ENCODE results near the gene ABTB2.

ABTB2 gene

DNA sequence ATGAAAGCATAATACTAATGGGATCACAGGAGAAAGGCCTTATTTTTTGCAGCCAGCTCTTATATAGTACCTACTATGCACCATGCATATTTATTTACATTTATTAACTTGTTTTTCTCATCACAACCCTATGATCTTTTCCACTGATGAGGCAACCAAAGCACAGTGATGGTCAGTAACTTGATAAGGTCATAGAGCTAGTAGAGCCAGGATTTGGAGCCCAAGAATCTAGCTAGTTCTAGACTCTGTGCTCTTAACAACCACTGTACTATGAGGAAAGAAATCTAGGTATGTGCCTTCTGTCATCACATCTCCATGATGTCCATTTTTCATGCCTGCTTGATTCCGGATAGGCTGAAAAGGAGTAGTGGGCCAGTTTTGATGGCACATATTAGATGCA, 24.0 kb upstream of the ABTB2 start:
- TF ChIP-seq, protein P1, sequence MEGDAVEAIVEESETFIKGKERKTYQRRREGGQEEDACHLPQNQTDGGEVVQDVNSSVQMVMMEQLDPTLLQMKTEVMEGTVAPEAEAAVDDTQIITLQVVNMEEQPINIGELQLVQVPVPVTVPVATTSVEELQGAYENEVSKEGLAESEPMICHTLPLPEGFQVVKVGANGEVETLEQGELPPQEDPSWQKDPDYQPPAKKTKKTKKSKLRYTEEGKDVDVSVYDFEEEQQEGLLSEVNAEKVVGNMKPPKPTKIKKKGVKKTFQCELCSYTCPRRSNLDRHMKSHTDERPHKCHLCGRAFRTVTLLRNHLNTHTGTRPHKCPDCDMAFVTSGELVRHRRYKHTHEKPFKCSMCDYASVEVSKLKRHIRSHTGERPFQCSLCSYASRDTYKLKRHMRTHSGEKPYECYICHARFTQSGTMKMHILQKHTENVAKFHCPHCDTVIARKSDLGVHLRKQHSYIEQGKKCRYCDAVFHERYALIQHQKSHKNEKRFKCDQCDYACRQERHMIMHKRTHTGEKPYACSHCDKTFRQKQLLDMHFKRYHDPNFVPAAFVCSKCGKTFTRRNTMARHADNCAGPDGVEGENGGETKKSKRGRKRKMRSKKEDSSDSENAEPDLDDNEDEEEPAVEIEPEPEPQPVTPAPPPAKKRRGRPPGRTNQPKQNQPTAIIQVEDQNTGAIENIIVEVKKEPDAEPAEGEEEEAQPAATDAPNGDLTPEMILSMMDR (conservative IDR thresholded peaks at IDR 0.05; ENCODE audit: low read depth), result no peak
- H3K27ac ChIP-seq, result no peak overlapping the region
- CTCF ChIA-PET, result interaction anchor here (0.6 to 0.7 kb wide), 2 partner anchors 20 to 1334 kb away, joined by 3 to 4 read pairs; no protein-coding TSS in a partner anchor
- no peak for DNase-seq (ENCODE audit: low spot score)
- POLR2A ChIA-PET (ENCODE audit: low non-redundant PET), result no interaction called here

DNA sequence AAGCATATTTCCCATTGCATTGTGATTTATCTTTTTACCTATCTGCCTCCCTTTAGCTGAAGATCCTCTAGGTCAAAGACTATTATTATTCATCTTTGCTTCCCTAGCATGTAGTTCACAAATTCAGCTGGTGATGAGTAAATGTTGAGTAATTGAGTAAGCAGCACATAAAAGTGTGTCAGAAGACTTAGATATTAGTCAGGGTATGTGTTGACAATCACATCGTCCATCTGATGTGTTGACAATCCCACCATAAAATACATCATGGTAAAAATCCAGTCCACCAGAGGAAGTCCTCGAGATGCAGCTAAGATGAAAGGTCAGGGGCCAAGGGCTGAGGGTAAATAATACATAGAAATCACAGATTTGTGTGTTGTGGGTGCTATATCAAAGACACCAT, 22.9 kb upstream of the ABTB2 start:
- H3K27ac ChIP-seq, result no peak overlapping the region
- TF ChIP-seq, protein P1 (conservative IDR thresholded peaks at IDR 0.05; ENCODE audit: low read depth), result no peak
- POLR2A ChIA-PET (ENCODE audit: low non-redundant PET), result no interaction called here
- CTCF ChIA-PET, result interaction anchor here (0.5 to 0.7 kb wide), 2 partner anchors 69 to 1191 kb away, joined by 3 to 4 read pairs; no protein-coding TSS in a partner anchor
- peak; percentile 69 for DNase-seq (ENCODE audit: low spot score)

DNA sequence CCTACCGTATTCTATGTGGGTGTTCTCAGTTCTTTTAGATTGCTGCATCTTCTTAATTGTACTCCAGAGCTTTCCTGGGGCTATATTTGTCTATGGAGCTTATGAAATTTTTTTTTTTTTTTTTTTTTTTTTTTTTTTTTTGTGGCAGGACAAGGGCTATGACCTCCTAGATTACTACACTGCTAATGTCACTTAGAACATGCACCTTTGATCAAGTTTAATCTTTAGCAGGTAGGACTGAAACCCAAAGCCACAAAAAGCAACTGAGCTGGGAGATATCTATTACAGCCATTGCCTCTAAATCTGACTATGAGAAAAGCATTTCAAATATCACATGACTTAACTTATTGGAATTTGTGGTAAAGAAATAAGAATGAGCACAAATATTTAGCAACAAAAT, 21.7 kb upstream of the ABTB2 start:
- ChIA-PET CTCF (no interaction called here), POLR2A (ENCODE audit: low non-redundant PET) (no interaction called here)
- no peak overlapping the region for H3K27ac ChIP-seq
- DNase-seq (ENCODE audit: low spot score), result no peak
- TF ChIP-seq, protein P1 (conservative IDR thresholded peaks at IDR 0.05; ENCODE audit: low read depth), result no peak

DNA sequence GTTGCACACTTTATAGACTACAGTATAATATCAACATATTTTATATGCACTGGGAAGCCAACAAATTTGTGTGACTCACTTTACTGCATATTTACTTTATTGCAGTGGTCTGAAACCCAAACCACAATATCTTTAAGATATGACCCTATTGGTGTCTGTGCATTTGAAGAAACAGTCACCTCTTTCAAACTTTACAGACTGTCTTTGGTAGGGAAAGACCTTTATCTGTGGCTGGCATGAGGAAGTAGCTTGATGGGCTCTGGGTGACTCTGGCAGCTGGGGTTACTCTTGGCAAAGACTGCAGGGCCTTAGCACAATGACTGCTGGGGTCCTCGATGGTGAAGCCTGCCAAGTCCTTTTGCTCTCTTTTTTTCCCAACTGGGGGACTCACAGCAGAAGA, 21.3 kb upstream of the ABTB2 start:
- H3K27ac ChIP-seq, result no peak overlapping the region
- TF ChIP-seq, protein P1 (conservative IDR thresholded peaks at IDR 0.05; ENCODE audit: low read depth), result no peak
- no peak for DNase-seq (ENCODE audit: low spot score)
- ChIA-PET CTCF (interaction anchor here (0.7 kb wide), 1 partner anchor 437 kb away, joined by 4 read pairs; no protein-coding TSS in a partner anchor), POLR2A (ENCODE audit: low non-redundant PET) (no interaction called here)

DNA sequence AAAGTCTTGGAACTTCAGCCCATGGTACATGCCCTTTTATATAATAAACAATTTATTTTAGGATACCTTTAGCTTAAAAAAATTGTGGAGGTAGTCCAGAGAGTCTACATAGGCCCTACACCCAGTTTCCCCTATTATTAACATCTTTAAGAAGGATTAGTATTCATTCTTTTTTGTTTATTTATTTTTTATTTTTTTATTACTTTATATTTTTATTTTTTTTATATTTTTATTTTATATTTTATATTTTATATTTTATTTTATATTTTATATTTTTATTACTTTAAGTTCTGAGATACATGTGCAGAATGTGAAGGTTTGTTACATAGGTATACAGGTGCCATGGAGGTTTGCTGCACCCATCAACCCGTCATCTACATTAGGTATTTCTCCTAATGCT, 15.9 kb upstream of the ABTB2 start:
- POLR2A ChIA-PET (ENCODE audit: low non-redundant PET), result no interaction called here
- H3K27ac ChIP-seq, result no peak overlapping the region
- CTCF ChIA-PET, result no interaction called here
- TF ChIP-seq, protein P1 (conservative IDR thresholded peaks at IDR 0.05; ENCODE audit: low read depth), result no peak
- DNase-seq (ENCODE audit: low spot score), result no peak

DNA sequence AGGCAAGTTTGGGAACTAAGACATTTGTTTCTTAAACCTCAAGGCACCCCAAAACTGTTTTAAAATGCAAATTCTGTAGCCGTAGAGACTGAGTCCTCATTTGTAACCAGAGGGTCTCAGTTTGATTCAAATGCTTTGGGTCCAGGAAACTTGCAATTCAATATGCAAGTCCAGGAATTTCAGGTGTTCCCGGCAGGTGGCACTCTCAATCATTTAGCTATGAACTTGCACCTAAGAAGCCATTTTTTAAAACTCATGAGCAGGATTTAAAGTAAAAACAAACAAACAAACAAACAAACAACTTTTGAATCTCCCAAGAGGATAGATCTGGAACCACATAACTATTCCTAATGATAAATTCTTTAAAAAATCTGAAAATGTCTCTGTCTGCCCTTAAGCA, 8.7 kb upstream of the ABTB2 start:
- H3K27ac ChIP-seq, result no peak overlapping the region
- TF ChIP-seq, protein P1 (conservative IDR thresholded peaks at IDR 0.05; ENCODE audit: low read depth), result no peak
- DNase-seq (ENCODE audit: low spot score), result no peak
- ChIA-PET POLR2A (ENCODE audit: low non-redundant PET) (no interaction called here), CTCF (interaction anchor here (1.5 to 1.9 kb wide), 3 partner anchors 98 to 192 kb away, joined by 7 to 12 read pairs (median 9); no protein-coding TSS in a partner anchor)
